ENCODE results near the gene ATP6V0E2.
"Not testable (repeated sequence)": the region's sequence is repeated elsewhere in the genome, so short reads cannot be mapped to it uniquely, and the experiment has no call there.

DNA sequence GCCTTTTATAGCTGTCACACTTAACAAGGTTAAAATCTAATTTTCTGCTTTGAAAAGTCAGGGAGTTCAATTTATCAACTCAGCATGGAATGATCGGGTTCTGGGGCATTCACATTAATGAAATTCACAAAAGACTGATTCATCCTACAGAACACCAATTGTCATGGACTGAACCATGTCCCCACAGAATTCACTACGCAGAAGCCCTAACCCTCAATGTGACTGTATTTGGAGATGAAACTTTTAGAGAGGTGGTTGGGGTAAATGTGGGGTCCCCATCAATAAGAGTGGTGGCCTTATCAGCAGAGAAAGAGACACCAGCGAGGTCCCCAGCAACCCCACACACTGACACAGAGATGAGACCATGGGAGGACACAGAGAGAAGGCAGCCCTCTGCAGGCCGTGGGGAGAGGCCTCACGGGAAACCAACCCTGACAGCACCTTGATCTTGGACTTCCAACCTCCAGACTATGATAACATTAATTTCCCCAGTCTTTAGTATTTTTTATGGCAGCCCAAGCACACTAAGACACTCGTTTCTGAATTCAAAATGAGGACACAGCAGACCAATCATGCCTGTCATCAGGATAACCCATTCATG, 34.1 kb downstream of the ATP6V0E2 start:
- TF ChIP-seq, protein P1, sequence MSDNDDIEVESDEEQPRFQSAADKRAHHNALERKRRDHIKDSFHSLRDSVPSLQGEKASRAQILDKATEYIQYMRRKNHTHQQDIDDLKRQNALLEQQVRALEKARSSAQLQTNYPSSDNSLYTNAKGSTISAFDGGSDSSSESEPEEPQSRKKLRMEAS (IDR thresholded peaks at IDR 0.05; ENCODE audit: low read depth, low read length), result not testable (repeated sequence)
- TF ChIP-seq CTCF (IDR thresholded peaks at IDR 0.05; ENCODE audit: low read depth, low read length), result not testable (repeated sequence)
